B cell (primary cell): ENCODE data around the gene RBM33.

Experiments used
- CTCF ChIP-seq: fragments of 200-600 bp; IDR thresholded peaks from one replicate; pipeline ENCODE4 v1.8.0; 2022; ENCODE audit warnings: antibody characterized with exemption, mild to moderate bottlenecking
- EZH2 ChIP-seq: IDR thresholded peaks from 2 replicates; pipeline ENCODE4 v1.6.1; 2012; ENCODE audit warnings: borderline replicate concordance, low read depth, mild to moderate bottlenecking, moderate library complexity, low read length; ENCODE audit not compliant: insufficient read depth, poor library complexity, severe bottlenecking

- no peak for TF ChIP-seq EZH2
- TF ChIP-seq CTCF, result no peak
Observed at GRCh38 chr7:155749578-155749977, 105.1 kb downstream of the RBM33 start.
